GM12878 (cell line): ENCODE measurements around the gene PLPPR2. TPM values are rescaled to one million over a fixed set of nuclear protein-coding genes. Genes with fewer than 3 reads are reported as not detected.

Experiments
- ATAC-seq: fragments of 200-7000 bp; cut with Tn5 transposase; 3 replicates; pipeline ENCODE4 v1.9.1; 2020; ENCODE audit warnings: mild to moderate bottlenecking, moderate library complexity
- BruUV-seq: library from RNA; stranded (reverse); fragments of 400-500 nt; replicated peaks from 2 replicates; lab custom pipeline; 2021; lab: Mats Ljungman, UMichigan
- CTCF ChIA-PET: fragments of 300-600 bp; sonication (Branson Sonifier 250); formaldehyde crosslinking; extraction: SDS; loops from one replicate; lab custom pipeline; 2021; ENCODE audit warnings: inconsistent platforms; lab: Yijun Ruan, JAX
- POLR2A ChIA-PET: fragments of 350-600 bp; formaldehyde crosslinking; extraction: SDS; loops from one replicate; lab custom pipeline; 2021; ENCODE audit warnings: inconsistent platforms; lab: Charles Lee
- RAD21 ChIA-PET: fragments of 300-600 bp; sonication (Branson Sonifier 250); formaldehyde crosslinking; loops from one replicate; lab custom pipeline; 2023; ENCODE audit warnings: antibody characterized with exemption; ENCODE audit not compliant: unreplicated experiment; lab: Charles Lee
- SMC1A ChIA-PET: fragments of 300-600 bp; sonication (Branson Sonifier 250); formaldehyde crosslinking; loops from one replicate; lab custom pipeline; 2023; ENCODE audit not compliant: unreplicated experiment, uncharacterized antibody; lab: Charles Lee
- DNase-seq: peaks from one replicate; pipeline ENCODE4 v3.0.0-alpha.2; 2011; ENCODE audit warnings: low read depth, low spot score
- FAIRE-seq: peaks from 3 replicates; lab custom pipeline; 2011; peaks lifted over from hg19 to GRCh38; lab: Jason Lieb, UNC
- H2AFZ ChIP-seq: 2 replicates; pipeline ENCODE4 v1.6.0; 2011; ENCODE audit warnings: low read depth, low read length, control low read depth; ENCODE audit not compliant: control insufficient read depth
- H3K27ac ChIP-seq: 2 replicates; pipeline ENCODE4 v1.5.1; 2011; ENCODE audit warnings: control low read depth; ENCODE audit not compliant: control insufficient read depth, insufficient read depth
- H3K27me3 ChIP-seq, 2 experiments: replicated peaks in 1 of 2; 2 replicates each; pipeline versions ENCODE4 v1.6.0 to v1.6.1; 2011; ENCODE audit warnings: low read length in 1 of 2; ENCODE audit not compliant: control insufficient read depth in 2 of 2, insufficient read depth in 2 of 2
- H3K36me3 ChIP-seq, 2 experiments: 2 replicates each; pipeline ENCODE4 v1.5.1; 2011; ENCODE audit warnings: low read length in 1 of 2; ENCODE audit not compliant: control insufficient read depth in 2 of 2, insufficient read depth in 2 of 2
- H3K4me1 ChIP-seq: 2 replicates; pipeline ENCODE4 v1.6.1; 2011; ENCODE audit warnings: mild to moderate bottlenecking, low read length, moderate library complexity, mixed read lengths; ENCODE audit not compliant: control insufficient read depth, insufficient read depth
- H3K4me2 ChIP-seq: 2 replicates; pipeline ENCODE4 v1.6.0; 2011; ENCODE audit warnings: control low read depth; ENCODE audit not compliant: control insufficient read depth, insufficient read depth
- H3K4me3 ChIP-seq: fragments of 200-600 bp; sonication (generic); 2 replicates; pipeline ENCODE4 v1.5.1; 2016
- H3K79me2 ChIP-seq: 2 replicates; pipeline ENCODE4 v1.6.0; 2011; ENCODE audit warnings: low read length; ENCODE audit not compliant: control insufficient read depth, insufficient read depth
- H3K9ac ChIP-seq: 2 replicates; pipeline ENCODE4 v1.8.0; 2011; ENCODE audit warnings: low read length, control low read depth, mixed read lengths; ENCODE audit not compliant: control insufficient read depth, insufficient read depth
- H3K9me3 ChIP-seq: replicated peaks from 3 replicates; pipeline ENCODE4 v1.5.1; 2011; ENCODE audit warnings: mild to moderate bottlenecking, low read length; ENCODE audit not compliant: control insufficient read depth, insufficient read depth
- H4K20me1 ChIP-seq: 2 replicates; pipeline ENCODE4 v1.6.0; 2011; ENCODE audit not compliant: control insufficient read depth, insufficient read depth
- BCL3 ChIP-seq: IDR thresholded peaks from 2 replicates; pipeline ENCODE4 v1.6.1; 2011; ENCODE audit warnings: borderline replicate concordance, low read depth, mild to moderate bottlenecking, moderate library complexity, low read length; ENCODE audit not compliant: insufficient read depth, poor library complexity, severe bottlenecking
- CBFB ChIP-seq: IDR thresholded peaks from 2 replicates; pipeline ENCODE4 v1.6.1; 2016; ENCODE audit warnings: antibody characterized with exemption, low read depth
- CEBPB ChIP-seq, 2 experiments: fragments of 150-350 bp in 1 of 2; IDR thresholded peaks; 2 replicates each; pipeline ENCODE4 v1.6.1; 2012 to 2014; ENCODE audit warnings: low read depth in 2 of 2, low read length in 2 of 2, borderline replicate concordance in 1 of 2, inconsistent platforms in 1 of 2
- ESRRA ChIP-seq: IDR thresholded peaks from 2 replicates; pipeline ENCODE4 v1.6.1; 2012; ENCODE audit warnings: mild to moderate bottlenecking, low read length, improper control_type of control experiment
- HSF1 ChIP-seq: fragments of 150-350 bp; IDR thresholded peaks from 2 replicates; pipeline ENCODE4 v1.6.1; 2014; ENCODE audit warnings: mild to moderate bottlenecking, low read depth, low read length
- KDM1A ChIP-seq: fragments of 200-600 bp; sonication (generic); IDR thresholded peaks from 2 replicates; pipeline ENCODE4 v1.6.1; 2016; ENCODE audit warnings: borderline replicate concordance
- LARP7 ChIP-seq: fragments of 450-650 bp; IDR thresholded peaks from 2 replicates; pipeline ENCODE4 v1.6.1; 2017; ENCODE audit warnings: mild to moderate bottlenecking
- MEF2B ChIP-seq: fragments of 450-650 bp; IDR thresholded peaks from 2 replicates; pipeline ENCODE4 v1.6.1; 2018; ENCODE audit warnings: mild to moderate bottlenecking, moderate library complexity; ENCODE audit not compliant: partially characterized antibody, poor library complexity, severe bottlenecking
- MTA2 ChIP-seq: fragments of 450-650 bp; IDR thresholded peaks from 2 replicates; pipeline ENCODE4 v1.6.1; 2016; ENCODE audit warnings: low read depth, mild to moderate bottlenecking, moderate library complexity
- NBN ChIP-seq: fragments of 450-650 bp; IDR thresholded peaks from 2 replicates; pipeline ENCODE4 v1.6.1; 2016
- NKRF ChIP-seq: fragments of 450-650 bp; conservative IDR thresholded peaks from 2 replicates; pipeline ENCODE4 v1.6.1; 2017; ENCODE audit warnings: mild to moderate bottlenecking, moderate library complexity
- RUNX3 ChIP-seq: IDR thresholded peaks from 2 replicates; pipeline ENCODE4 v1.6.1; 2012; ENCODE audit warnings: low read length, inconsistent platforms
- SMARCA5 ChIP-seq: fragments of 450-650 bp; IDR thresholded peaks from 2 replicates; pipeline ENCODE4 v1.6.1; 2017; ENCODE audit warnings: mild to moderate bottlenecking
- ZNF217 ChIP-seq: fragments of 450-650 bp; IDR thresholded peaks from 2 replicates; pipeline ENCODE4 v1.6.1; 2017; ENCODE audit warnings: antibody characterized with exemption, mild to moderate bottlenecking
- WGBS: methylation state at CpG from one replicate; pipeline ENCODE4 v1.1.6; 2016; ENCODE audit warnings: low lambda C conversion rate; ENCODE audit not compliant: insufficient replicate concordance, insufficient coverage; ENCODE audit errors: missing lambda C conversion rate; 5-methylcytosine and 5-hydroxymethylcytosine counted together
- in situ Hi-C: fragments of 300-500 bp; cut with MboI; formaldehyde crosslinking; loops from 9 replicates; pipeline ENCODE4 v1.14.3; 2018; ENCODE audit warnings: mixed read lengths
- intact Hi-C: fragments of 100-400 bp; cut with micrococcal nuclease; formaldehyde crosslinking; loops from one replicate; pipeline ENCODE4 v1.14.2; 2022; ENCODE audit not compliant: unreplicated experiment
- polyA plus RNA-seq, 11 experiments: library from polyadenylated mRNA; depleted of rRNA in 4 of 11; unstranded in 6 of 11; stranded (reverse) in 5 of 11; fragments of >200 nt; fragmentation: Nextera tagmentation in 4 of 11; fragmentation: Illumina TruSeq in 1 of 11; extraction: Ambion mirVana in 4 of 11; extraction: Trizol in 1 of 11; gene quantifications; 1 replicate in 1 of 11; 2 replicates in 10 of 11; pipeline versions ENCODE4 v1.2.1 to v1.2.3, GENCODE V29; 2011 to 2016; ENCODE audit warnings: inconsistent platforms in 2 of 11, missing spikeins in 2 of 11, low read depth in 1 of 11
- total RNA-seq, 4 experiments: library from RNA; depleted of rRNA in 3 of 4; stranded (reverse); fragments of >200 nt in 3 of 4; fragmentation: Illumina TruSeq in 1 of 4; extraction: Trizol in 1 of 4; gene quantifications; 2 replicates each; pipeline versions ENCODE4 v1.2.1 to v1.2.3, GENCODE V29; 2013 to 2021

The PLPPR2 gene
- total and polyA plus RNA-seq, 10 of the 15 experiments (the other 5 are each of a cell fraction or from before 2014, with no cell fraction given), result 0.09 to 2.8 (median 0.70) TPM

- Histone ChIP-seq H3K79me2 (peaks cover 10% of the 10 kb centered on the region), H3K4me3 (peak overlapping the region; percentile 77), H3K9me3 (no peaks in the 10 kb centered on the region), H3K36me3 (no peaks in the 10 kb centered on the region), H2AFZ (peak overlapping the region; percentile 98), H3K9ac (peak overlapping the region; percentile 87; the same call in 1 of the 2 replicates), H3K27me3 (no peaks in the 10 kb centered on the region), H3K27ac (peak overlapping the region; percentile 94), H3K4me2 (peak overlapping the region; percentile 83), H3K4me1 (peaks cover 21% of the 10 kb centered on the region), H4K20me1 (no peaks in the 10 kb centered on the region)
- 5% methylated on average over 11 of the region's 11 CpGs for WGBS
- ChIA-PET SMC1A (interaction anchor here (0.8 to 6.1 kb wide), 10 partner anchors 27 to 155 kb away, joined by 3 to 40 read pairs (median 10); partner anchors contain the start of genes CCDC159, ECSIT, ODAD3 and PRKCSH), POLR2A (interaction anchor here (0.6 to 4.8 kb wide), 11 partner anchors 9 to 424 kb away, joined by 3 to 48 read pairs (median 5); partner anchors contain the start of genes CCDC159, ODAD3, PRKCSH and TMEM205), CTCF (interaction anchor here (0.7 to 5.6 kb wide), 9 partner anchors 9 to 109 kb away, joined by 3 to 62 read pairs (median 8); partner anchors contain the start of genes CCDC159, EPOR, TMEM205 and TSPAN16), RAD21 (interaction anchor here (0.5 to 5.2 kb wide), 15 partner anchors 9 to 507 kb away, joined by 3 to 36 read pairs (median 5); partner anchors contain the start of genes CCDC159, EPOR, ODAD3 and RAB3D)
- DNase-seq (no peak), FAIRE-seq (no peak), ATAC-seq (no peak)
- TF ChIP-seq ZNF217 (peak; percentile 96), MTA2 (peak; percentile 33; the same call in 1 of the 2 replicates), HSF1 (no peak), LARP7 (peak; percentile 56), CEBPB (IDR thresholded peaks at IDR 0.05; ENCODE audit: borderline replicate concordance in 1 of 2, low read depth in 2 of 2, low read length in 2 of 2) (no peak), KDM1A (peak; percentile 76; the same call in 1 of the 2 replicates), RUNX3 (0 out of 2 replicates have a peak, but pooled peaks have one; percentile 13), ESRRA (peak; percentile 59; the same call in 1 of the 2 replicates), CBFB (0 out of 2 replicates have a peak, but pooled peaks have one; percentile 1), NKRF (peak; percentile 30; the same call in 1 of the 2 replicates), NBN (0 out of 2 replicates have a peak, but pooled peaks have one; percentile 33), SMARCA5 (peak; percentile 94), MEF2B (peak; percentile 2), BCL3 (no peak)
- intact Hi-C loops (loop anchor here (2.0 kb wide), 1 partner anchor 27 kb away; the partner anchor contains the start of genes CCDC159 and TMEM205), in situ Hi-C loops (no loop called here)
- BruUV-seq, result no TSS peak
Measured at GRCh38 chr19:11373885-11374432, 18.7 kb downstream of the PLPPR2 start.
